Stomach (tissue), 9 donors: ENCODE data around the gene PASD1. TPM values are rescaled to one million over a fixed set of nuclear protein-coding genes. Genes with fewer than 3 reads are reported as not detected.

Source experiments
- DNase-seq, 2 donors: peaks; one replicate each; pipeline versions ENCODE4 v3.0.0 to v3.0.0-alpha.2; 2013 to 2019
- H3K27ac ChIP-seq, 5 donors: fragments of 200-600 bp in 4 of 5; sonication (generic) in 4 of 5; one replicate each; pipeline ENCODE4 v1.5.1; 2013 to 2019; ENCODE audit warnings: mild to moderate bottlenecking in 1 of 5, moderate library complexity in 1 of 5
- H3K27me3 ChIP-seq, 3 donors: fragments of 200-600 bp; sonication (generic); one replicate each; pipeline ENCODE4 v1.5.1; 2017 to 2019; ENCODE audit warnings: mixed run types in 1 of 3
- H3K36me3 ChIP-seq, 4 donors: fragments of 200-600 bp; sonication (generic); 1 replicate in 3 of 4; 2 replicates in 1 of 4; pipeline ENCODE4 v1.5.1; 2016 to 2019
- H3K4me1 ChIP-seq, 4 donors: fragments of 200-600 bp; sonication (generic); one replicate each; pipeline ENCODE4 v1.5.1; 2016 to 2019
- H3K4me3 ChIP-seq, 4 donors: fragments of 200-600 bp; sonication (generic) in 3 of 4; one replicate each; pipeline ENCODE4 v1.5.1; 2016 to 2019; ENCODE audit warnings: mild to moderate bottlenecking in 1 of 4
- H3K9me3 ChIP-seq, 4 donors: fragments of 200-600 bp; sonication (generic); one replicate each; pipeline ENCODE4 v1.5.1; 2016 to 2019
- CTCF ChIP-seq, 7 experiments: fragments of 450-650 bp in 4 of 7; fragments of 200-600 bp in 3 of 7; sonication (generic) in 3 of 7; IDR thresholded peaks; one replicate each; pipeline ENCODE4 v1.5.1; 2016 to 2019; ENCODE audit warnings: antibody characterized with exemption in 7 of 7, control low read depth in 2 of 7, mild to moderate bottlenecking in 1 of 7
- EP300 ChIP-seq: sonication (generic); formaldehyde crosslinking; IDR thresholded peaks from one replicate; pipeline ENCODE4 v1.6.1; 2017; ENCODE audit warnings: antibody characterized with exemption
- POLR2A ChIP-seq, 4 donors: fragments of 450-650 bp; IDR thresholded peaks; one replicate each; pipeline ENCODE4 v1.6.1; 2016; ENCODE audit warnings: antibody characterized with exemption in 4 of 4, control low read depth in 2 of 4, mild to moderate bottlenecking in 1 of 4, moderate library complexity in 1 of 4
- POLR2AphosphoS5 ChIP-seq, 3 donors: sonication (generic); formaldehyde crosslinking; IDR thresholded peaks; one replicate each; pipeline ENCODE4 v1.6.1; 2016; ENCODE audit warnings: antibody characterized with exemption in 3 of 3
- WGBS, 5 donors: extraction: QIAGEN DNeasy Blood & Tissue Kit in 3 of 5; methylation state at CpG; one replicate each; pipeline versions ENCODE4 v1.1.5 to v1.1.7; 2013 to 2018; 5-methylcytosine and 5-hydroxymethylcytosine counted together
- intact Hi-C: fragments of 100-400 bp; cut with DNase I; formaldehyde crosslinking; loops from one replicate; pipeline ENCODE4 v1.15.1; 2023; ENCODE audit warnings: low total_unique reads
- polyA plus RNA-seq, 3 donors: library from polyadenylated mRNA; stranded (reverse); fragments of 200-250 nt; gene quantifications; one replicate each; pipeline ENCODE4 v1.2.3, GENCODE V29; 2013
- total RNA-seq, 5 donors: library from RNA; depleted of rRNA; stranded (reverse); fragments of >200 nt; gene quantifications; one replicate each; pipeline versions ENCODE4 v1.1.0 to v1.2.3, GENCODE V29; 2014 to 2016
- donor health status: healthy with polysubstance abuse.
- donor health status: Bipolar disorder and iron deficiency.
- donor health status: healthy.

PASD1 gene
- total and polyA plus RNA-seq, 8 donors, result not detected

GRCh38 chrX:151714362-151714761 lies 150.9 kb downstream of the PASD1 start:
- H3K9me3 ChIP-seq, result no peaks in the 10 kb centered on the region
- 46 to 66% (median 53%) methylated on average over 4 to 5 of the region's 5 CpGs for WGBS, 5 donors
- intact Hi-C loops, result no loop called here

GRCh38 chrX:151715752-151716151 lies 152.3 kb downstream of the PASD1 start, which contains the start of gene FATE1:
Gene FATE1 (plus strand): TSS chrX:151716035. CDS start chrX:151716120, 85 bp downstream.
- no peak for DNase-seq
- WGBS, 5 donors, result 68 to 79% (median 71%) methylated on average over 2 to 3 of the region's 3 CpGs
- TF ChIP-seq EP300, result no peak
- no peak for TF ChIP-seq POLR2AphosphoS5 (IDR thresholded peaks at IDR 0.05)
- no peak for TF ChIP-seq CTCF (IDR thresholded peaks at IDR 0.05)
- no peak for TF ChIP-seq POLR2A (IDR thresholded peaks at IDR 0.05)

More at GRCh38 chrX:151714362-151714761, 150.9 kb downstream of the PASD1 start:
- Histone ChIP-seq H3K4me3 (no peak overlapping the region), H3K27ac (no peak overlapping the region), H3K36me3 (no peaks in the 10 kb centered on the region), H3K27me3 (no peaks in the 10 kb centered on the region), H3K4me1 (no peaks in the 10 kb centered on the region)
- no peak for DNase-seq
- no peak for TF ChIP-seq POLR2A (IDR thresholded peaks at IDR 0.05)
- TF ChIP-seq POLR2AphosphoS5 (IDR thresholded peaks at IDR 0.05), result no peak
- TF ChIP-seq EP300, result no peak
- no peak for TF ChIP-seq CTCF (IDR thresholded peaks at IDR 0.05)

GRCh38 chrX:151722241-151722846 lies 158.9 kb downstream of the PASD1 start:
- H3K4me3 ChIP-seq, result no peak overlapping the region
- H3K36me3 ChIP-seq, result no peaks in the 10 kb centered on the region
- WGBS, 5 donors, result 40 to 74% (median 50%) methylated on average over 16 to 24 of the region's 24 CpGs
- no peak for TF ChIP-seq POLR2AphosphoS5 (IDR thresholded peaks at IDR 0.05)
- TF ChIP-seq CTCF (IDR thresholded peaks at IDR 0.05), result peak in 2 of 7 experiments; percentile 21 to 26
- no peak overlapping the region for H3K27ac ChIP-seq
- intact Hi-C loops, result no loop called here
- peak; percentile 49 to 71 for DNase-seq
- peaks cover 0 to 14% (median 0%) of the 10 kb centered on the region in 3 donors for H3K27me3 ChIP-seq
- H3K4me1 ChIP-seq, result peaks cover 0 to 5% (median 0%) of the 10 kb centered on the region in 4 donors
- H3K9me3 ChIP-seq, result no peaks in the 10 kb centered on the region

More at GRCh38 chrX:151715752-151716151, 152.3 kb downstream of the PASD1 start, which contains the start of gene FATE1:
- Histone ChIP-seq H3K9me3 (no peaks in the 10 kb centered on the region), H3K4me3 (no peak within 1 kb of the TSS), H3K36me3 (no peaks in the 10 kb centered on the region), H3K4me1 (no peaks in the 10 kb centered on the region), H3K27me3 (no peaks in the 10 kb centered on the region), H3K27ac (no peak within 1 kb of the TSS)
- intact Hi-C loops, result no loop called here

- no peak overlapping the region for H3K27ac ChIP-seq
- H3K27me3 ChIP-seq, result peaks cover 0 to 14% (median 0%) of the 10 kb centered on the region in 3 donors
- no peaks in the 10 kb centered on the region for H3K36me3 ChIP-seq
- intact Hi-C loops, result no loop called here
- no peak for TF ChIP-seq EP300
- no peak for TF ChIP-seq POLR2A (IDR thresholded peaks at IDR 0.05)
- no peak for TF ChIP-seq POLR2AphosphoS5 (IDR thresholded peaks at IDR 0.05)
- no peak for TF ChIP-seq CTCF (IDR thresholded peaks at IDR 0.05)
- no peak overlapping the region for H3K4me3 ChIP-seq
- peaks cover 0 to 5% (median 0%) of the 10 kb centered on the region in 4 donors for H3K4me1 ChIP-seq
- 70 to 79% (median 77%) methylated on average over 6 to 7 of the region's 7 CpGs for WGBS, 5 donors
- peak in 1 of 2 donors; percentile 17 for DNase-seq
- no peaks in the 10 kb centered on the region for H3K9me3 ChIP-seq
Measured at GRCh38 chrX:151723156-151723760, 159.8 kb downstream of the PASD1 start.
